GM18520 (cell line): ENCODE results near the gene DNASE1L2.

Source experiments
- ATAC-seq: cut with Tn5 transposase; IDR thresholded peaks from one replicate; pipeline ENCODE4 v1.9.1; 2021; ENCODE audit not compliant: unreplicated experiment

Gene DNASE1L2, protein sequence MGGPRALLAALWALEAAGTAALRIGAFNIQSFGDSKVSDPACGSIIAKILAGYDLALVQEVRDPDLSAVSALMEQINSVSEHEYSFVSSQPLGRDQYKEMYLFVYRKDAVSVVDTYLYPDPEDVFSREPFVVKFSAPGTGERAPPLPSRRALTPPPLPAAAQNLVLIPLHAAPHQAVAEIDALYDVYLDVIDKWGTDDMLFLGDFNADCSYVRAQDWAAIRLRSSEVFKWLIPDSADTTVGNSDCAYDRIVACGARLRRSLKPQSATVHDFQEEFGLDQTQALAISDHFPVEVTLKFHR

DNA sequence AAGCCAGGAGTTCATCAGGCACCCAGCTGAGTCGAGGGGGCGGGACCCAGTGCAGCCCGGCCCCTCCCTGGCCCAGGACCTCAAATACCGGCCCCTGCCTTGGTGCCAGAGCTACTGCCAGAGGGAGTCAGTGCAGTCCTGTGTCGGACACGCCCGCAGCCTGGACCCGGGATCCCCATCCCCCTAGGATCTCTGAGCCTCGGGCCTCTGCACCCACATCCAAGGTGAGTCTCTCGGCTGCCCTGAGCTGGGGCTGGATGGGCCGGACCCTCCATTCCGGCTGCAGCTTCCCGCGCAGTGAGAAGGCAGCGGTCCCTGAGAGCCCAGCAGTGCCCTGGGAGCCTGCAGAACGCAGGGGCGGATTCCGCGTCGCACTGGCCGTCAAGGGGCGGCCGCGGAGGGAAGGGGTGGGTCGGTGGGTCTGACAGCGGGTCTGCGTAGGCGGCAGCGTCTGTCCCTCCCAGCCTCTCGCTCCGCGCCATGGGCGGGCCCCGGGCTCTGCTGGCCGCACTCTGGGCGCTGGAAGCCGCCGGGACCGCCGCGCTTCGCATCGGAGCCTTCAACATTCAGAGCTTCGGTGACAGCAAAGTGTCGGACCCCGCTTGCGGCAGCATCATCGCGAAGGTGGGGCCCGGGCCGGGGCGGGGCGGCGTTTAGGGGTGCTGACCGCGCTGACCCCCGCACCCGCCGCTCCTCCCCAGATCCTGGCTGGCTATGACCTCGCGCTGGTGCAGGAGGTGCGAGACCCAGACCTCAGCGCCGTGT is at the start of gene DNASE1L2:
TSS of gene DNASE1L2 (plus strand) at position 108 of the 765 bp plus-strand sequence. CDS start at position 481, 373 bp downstream.
- no peak for ATAC-seq

DNA sequence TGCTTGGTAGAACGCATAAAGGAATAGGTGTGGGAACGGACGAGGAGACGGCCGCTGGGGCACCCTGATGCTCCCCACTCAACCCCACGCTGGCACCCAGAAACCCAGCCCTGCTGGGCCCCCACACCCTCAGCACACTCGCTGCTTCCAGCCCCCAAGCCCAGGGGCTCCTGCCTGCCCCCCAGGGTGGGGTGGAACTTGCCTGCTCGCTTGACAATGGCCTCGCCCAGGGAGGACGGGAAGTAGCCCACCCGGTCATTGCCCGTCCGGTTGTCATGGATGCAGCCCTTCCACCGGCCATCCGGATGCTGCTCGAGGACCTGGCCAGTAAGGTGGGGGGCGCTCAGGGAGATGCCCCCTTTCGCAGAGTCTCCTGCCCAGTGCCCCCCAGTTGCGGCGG is 49.7 kb upstream of the DNASE1L2 start:
- ATAC-seq, result no peak

DNA sequence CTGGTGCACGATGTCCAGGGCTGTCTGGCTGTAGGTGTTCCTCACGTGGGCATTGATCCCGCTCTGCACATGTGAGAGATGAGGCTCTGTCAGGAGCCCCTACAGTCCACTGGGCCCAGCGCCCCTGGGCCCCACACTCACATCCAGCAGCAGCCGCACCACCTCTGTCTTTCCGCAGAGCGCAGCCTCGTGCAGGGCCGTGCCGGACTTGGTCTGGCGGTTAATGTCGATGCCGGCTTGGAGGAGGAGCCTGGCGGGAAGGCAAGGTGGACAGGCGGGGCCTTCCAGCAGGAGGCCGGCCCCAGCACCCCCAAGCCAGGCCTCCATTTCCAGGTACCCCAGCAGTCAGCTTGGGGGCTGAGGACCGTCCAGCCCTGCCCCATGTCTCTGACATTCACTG is 49.0 kb upstream of the DNASE1L2 start:
- ATAC-seq, result no peak

GRCh38 chr16:2188395-2188794 is 47.8 kb upstream of the DNASE1L2 start:
- no peak for ATAC-seq

DNA sequence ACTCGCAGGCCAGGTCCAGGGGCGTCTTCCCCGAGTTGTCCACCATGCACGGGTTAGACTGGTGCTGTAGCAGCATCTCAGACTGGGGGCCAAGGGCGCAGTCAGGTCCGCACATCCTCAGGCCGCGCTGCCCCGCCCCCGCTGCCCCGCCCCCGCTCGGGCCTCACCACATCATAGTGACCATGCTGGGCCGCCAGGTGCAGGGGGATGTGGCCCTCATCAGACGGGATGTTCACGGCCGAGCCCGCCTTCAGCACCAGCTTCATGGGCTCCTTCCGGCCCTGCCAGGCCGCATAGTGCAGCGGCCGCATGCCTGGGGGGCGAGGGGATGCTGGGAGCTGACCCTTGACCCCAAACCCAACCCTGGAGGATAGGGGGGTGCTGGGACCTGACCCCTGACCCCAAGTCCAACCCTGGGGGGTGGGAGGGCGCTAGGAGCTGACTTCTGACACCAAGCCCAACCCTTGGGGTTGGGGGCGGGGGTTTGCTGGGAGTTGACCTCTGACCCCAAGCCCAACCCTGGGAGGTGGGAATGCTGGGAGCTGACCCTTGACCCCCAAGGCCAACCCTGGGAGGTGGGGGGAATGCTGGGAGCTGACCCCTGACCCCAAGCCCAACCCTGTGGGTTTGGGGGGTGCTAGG is 46.9 kb upstream of the DNASE1L2 start:
- no peak for ATAC-seq

DNA sequence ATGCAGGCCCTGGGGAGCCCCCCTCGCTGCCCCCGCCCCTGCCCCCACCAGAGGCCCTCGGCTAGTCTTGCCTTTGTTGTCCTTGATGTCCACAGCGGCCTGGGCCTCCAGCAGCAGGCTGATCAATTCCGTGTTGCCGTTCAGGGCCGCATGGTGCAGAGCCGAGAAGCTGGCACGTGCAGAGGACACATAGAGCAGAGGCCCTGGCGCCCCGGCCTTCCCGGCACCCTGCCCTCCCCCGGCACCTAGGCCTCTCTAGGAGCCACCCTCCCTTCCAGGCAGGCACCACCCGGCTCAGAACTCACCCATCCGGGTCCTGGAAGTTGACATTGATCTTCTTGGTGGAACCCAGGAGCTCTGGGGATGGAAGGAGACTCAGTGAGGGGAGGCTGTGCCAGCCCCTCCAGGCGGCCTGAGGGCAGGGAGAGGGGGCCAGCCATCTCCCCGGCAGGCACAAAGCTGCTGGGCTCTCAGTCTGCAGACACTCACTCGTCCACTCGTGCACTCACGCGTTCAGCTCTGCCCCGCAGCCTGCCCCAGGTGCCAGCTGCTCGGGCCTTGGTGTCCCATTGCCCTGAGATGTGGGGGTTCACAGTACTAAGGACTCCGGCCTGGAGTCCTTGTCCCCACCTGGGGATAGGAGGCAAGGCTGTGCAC is 46.1 kb upstream of the DNASE1L2 start:
- no peak for ATAC-seq

GRCh38 chr16:2190659-2191445 is 45.4 kb upstream of the DNASE1L2 start:
- no peak for ATAC-seq

DNA sequence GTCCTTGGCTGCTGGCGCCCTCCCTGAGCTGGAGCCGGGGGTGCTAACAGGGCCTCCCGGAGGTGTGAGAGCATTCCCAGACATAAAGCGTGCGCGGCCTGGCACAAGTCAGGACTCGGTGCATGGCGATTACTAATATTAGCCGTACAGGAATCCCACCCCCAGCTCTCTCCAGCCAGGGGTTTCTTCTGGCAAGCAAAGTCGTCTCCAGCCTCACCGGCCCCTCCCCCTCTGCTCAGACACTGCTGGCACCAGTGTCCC is 44.9 kb upstream of the DNASE1L2 start:
- no peak for ATAC-seq

DNA sequence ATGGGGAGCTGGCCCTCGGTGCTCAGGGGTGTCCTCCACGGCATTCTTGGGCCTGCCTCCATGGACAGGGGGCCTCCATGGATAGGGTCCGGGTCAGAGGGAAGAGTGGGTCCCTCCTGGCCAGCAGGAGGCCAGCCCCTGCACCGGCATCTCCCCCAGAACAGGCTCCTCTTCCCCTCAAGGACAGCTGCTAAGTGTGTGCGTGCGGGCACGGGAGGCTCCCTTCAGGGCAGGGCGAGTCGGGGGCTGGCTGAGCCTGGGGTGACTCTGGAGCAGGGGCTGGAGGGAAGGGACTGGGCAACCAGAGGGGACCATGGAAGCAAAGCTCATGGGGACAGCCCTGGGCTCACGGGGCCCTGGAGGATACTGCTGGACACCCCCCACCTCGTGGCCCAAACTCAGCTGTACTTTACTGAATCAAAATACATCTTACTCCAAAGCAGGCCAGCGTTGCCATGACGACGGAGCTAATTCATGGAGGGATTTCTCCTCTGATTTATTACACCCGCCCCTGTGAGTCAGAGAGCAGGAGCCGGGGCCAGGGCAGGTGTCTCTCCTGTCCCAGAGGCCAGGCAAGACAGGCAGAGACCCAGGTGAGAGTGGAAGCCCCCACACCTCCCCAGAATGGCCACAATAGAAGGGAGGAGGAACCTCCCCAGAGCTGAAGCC is 41.9 kb upstream of the DNASE1L2 start:
- no peak for ATAC-seq

DNA sequence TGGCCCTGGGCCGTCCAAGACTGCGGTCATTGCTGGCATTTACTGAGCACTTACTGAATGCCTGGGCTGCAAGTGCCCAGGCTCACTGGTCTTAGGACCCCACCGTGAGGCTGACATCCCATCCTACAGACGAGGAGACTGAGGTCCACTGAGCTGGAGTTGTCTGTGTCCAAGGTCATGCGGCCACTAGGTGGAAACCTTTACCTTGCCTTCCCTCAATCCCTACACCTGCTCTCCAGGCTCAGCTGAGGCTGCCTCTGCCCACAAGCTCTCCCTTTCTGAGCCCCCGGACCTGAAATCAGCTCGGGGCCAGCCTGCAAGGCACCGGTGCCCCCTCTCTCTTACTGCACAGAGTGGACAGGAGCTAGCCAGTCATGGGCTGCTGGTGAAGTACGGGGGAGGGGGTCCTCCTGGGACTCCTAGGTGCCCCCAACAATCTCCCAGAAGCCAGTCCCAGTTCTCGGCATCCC is 41.4 kb upstream of the DNASE1L2 start:
- no peak for ATAC-seq

GRCh38 chr16:2195322-2196161 is 40.7 kb upstream of the DNASE1L2 start:
- ATAC-seq, result no peak

DNA sequence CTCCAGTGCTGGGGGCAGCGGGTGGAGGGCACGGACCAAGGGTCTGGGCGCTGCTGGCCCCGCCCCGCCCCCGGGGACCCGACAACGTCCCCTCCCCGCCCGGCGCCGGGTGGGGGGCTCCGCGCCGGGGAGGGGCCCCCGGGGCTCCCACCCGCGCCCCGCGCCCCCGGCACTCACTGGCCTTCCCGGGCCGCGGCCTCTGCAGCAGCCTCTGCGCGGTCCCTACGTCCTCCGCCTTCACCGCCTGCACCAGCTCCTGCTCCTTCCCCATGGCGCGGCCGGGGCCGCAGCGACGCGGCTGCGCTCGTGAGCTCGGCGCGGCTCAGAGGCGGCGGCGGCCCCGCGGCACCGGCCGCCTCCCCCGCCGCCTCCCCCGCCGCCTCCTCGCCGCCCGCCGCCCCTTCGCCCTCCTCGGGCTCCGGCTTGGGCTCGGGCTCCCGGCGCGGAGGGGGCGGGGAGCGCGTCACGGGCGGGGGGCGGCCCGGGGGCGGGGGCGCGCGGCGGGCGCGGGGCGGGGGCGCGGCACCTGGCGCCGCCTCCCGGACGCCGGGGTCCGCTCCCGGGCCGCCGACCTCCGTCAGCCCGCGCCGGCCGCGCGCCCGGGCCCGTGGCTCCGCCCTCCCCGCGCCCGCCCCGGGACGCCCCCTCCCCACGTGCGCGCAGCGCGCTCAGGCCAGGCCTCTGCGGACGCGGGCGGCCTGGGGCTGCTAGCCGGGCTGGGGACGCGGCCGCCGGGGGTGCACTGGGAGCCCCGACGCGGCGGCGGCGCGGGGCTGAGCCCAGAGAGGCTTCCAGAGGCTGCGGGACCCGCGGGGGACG is 39.9 kb upstream of the DNASE1L2 start, which contains the start of gene CASKIN1:
TSS of gene CASKIN1 (minus strand) at position 444 of the 819 bp plus-strand sequence. CDS start at position 271, 173 bp downstream.
- no peak for ATAC-seq

- ATAC-seq, result no peak
Measured at GRCh38 chr16:2196981-2197511, 39.2 kb upstream of the DNASE1L2 start.

DNA sequence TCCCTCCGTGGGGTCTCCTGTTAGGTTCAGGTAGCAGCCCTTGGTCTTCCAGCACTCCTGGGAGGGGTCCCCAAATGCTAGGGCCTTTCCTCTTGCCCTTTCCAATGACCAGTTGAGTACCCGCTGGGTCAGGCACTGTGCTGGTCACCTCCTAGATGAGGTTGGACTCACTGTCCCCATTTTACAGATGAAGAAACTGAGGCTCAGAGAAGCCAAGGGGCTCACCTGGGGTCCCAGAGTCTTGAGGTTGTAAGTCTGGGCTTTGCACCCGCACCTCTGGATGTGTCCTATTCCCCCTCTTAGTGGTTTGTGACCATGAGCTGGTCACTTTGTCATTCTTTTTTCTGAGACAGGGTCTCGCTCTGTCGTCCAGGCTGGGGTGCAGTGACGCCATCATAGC is 38.5 kb upstream of the DNASE1L2 start:
- no peak for ATAC-seq

- ATAC-seq, result no peak
Measured at GRCh38 chr16:2198283-2198682, 38.0 kb upstream of the DNASE1L2 start.

- no peak for ATAC-seq
Measured at GRCh38 chr16:2199095-2199494, 37.1 kb upstream of the DNASE1L2 start.

- ATAC-seq, result no peak
Measured at GRCh38 chr16:2199621-2200139, 36.6 kb upstream of the DNASE1L2 start.

GRCh38 chr16:2200313-2200712 is 35.9 kb upstream of the DNASE1L2 start:
- no peak for ATAC-seq
